Left cardiac atrium (tissue), 4 donors: Measurements from ENCODE around the gene PNLDC1. TPM values are rescaled to one million over a fixed set of nuclear protein-coding genes. Genes with fewer than 3 reads are reported as not detected.

ENCODE experiments used
- ATAC-seq, 2 donors: fragments of 200-7000 bp; cut with Tn5 transposase; one replicate each; pipeline ENCODE4 v1.9.1; 2020; ENCODE audit warnings: mild to moderate bottlenecking in 2 of 2, moderate library complexity in 2 of 2
- DNase-seq: peaks from one replicate; pipeline ENCODE4 v3.0.0-alpha.2; 2020
- intact Hi-C, 2 donors: fragments of 100-400 bp; cut with DNase I; formaldehyde crosslinking; loops; one replicate each; pipeline versions ENCODE4 v1.14.1 to v1.15.1; 2022 to 2023
- long read RNA-seq: library from polyadenylated mRNA; unstranded; transcript quantifications from one replicate; pipeline ENCODE4 v2.0.0, GENCODE V29; 2021
- total RNA-seq, 2 donors: library from RNA; stranded (reverse); fragmentation: NEBNext Ultra II Directional; extraction: Animal tissue kit (Norgen Biotek cat#: 25700); gene quantifications; one replicate each; pipeline ENCODE4 v1.2.1, GENCODE V29; 2021
- donor health status: DM: no; HTN: yes; CAD: no.
- donor health status: DM: no; HTN: yes; CAD: no; lungs with severe emphysema.
- donor health status: DM: yes; HTN: yes; CAD: no.
- donor health status: Dilated cardiomyopathy.

Gene PNLDC1, protein sequence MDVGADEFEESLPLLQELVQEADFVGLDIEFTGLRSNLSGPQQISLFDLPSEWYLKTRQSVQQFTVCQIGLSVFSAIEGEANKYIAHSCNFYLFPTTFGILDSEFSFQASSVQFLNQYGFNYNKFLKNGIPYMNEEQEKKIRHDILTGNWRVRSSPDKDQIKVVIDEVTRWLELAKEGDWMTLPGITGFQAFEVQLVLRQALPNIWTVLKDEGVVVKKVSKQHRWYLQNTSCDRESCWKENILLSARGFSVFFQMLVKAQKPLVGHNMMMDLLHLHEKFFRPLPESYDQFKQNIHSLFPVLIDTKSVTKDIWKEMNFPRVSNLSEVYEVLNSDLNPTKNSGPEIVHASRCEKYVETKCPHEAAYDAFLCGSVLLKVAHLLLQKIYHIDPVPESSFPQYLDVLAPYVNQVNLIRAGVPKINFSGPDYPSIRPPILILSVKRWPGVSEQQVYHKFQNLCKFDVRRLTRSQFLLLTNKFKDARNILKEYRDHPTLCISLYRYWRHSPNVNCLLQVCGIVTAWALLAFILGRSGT
- total RNA-seq, result under 1 TPM in 1 of 2 donors, not detected in 1; 0.47 TPM
- long read RNA-seq, result 0 reads

DNA sequence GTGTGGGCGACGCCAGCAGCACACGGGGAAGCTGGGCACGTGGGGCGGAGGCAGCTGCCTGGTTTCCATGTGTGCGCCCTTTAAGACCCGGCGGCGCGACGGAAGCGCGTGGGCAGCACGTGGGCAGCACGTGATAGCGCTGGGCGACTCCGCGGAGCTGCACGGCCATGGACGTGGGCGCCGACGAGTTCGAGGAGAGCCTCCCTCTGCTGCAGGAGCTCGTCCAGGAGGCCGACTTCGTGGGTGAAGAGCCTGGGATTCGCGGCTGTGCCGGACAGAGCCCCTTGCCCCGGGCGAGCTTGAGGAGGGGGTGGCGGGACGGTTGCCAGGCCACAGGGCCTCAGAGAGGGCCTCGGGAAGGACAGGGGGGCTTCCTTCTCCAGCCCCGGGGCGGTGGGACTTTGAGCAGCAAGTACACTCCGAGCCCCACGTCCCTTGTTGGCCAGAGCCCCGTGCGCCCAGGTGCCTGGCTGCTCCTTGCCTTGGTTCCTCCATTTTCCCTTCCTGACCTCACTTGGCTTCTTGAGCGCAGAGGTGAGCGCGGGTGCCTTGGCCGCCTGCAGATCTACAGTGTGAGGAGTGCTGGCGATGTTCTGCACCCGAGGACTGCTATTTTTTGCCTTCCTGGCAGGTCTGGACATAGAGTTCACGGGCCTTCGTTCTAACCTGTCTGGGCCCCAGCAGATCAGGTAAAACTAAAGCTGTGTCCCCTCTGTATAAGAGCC is at the start of gene PNLDC1:
PNLDC1 (plus strand) TSS at position 136 of the 725 bp plus-strand sequence; CDS start at position 168, 32 bp downstream.
- no peak for DNase-seq
- intact Hi-C loops, result no loop called here

DNA sequence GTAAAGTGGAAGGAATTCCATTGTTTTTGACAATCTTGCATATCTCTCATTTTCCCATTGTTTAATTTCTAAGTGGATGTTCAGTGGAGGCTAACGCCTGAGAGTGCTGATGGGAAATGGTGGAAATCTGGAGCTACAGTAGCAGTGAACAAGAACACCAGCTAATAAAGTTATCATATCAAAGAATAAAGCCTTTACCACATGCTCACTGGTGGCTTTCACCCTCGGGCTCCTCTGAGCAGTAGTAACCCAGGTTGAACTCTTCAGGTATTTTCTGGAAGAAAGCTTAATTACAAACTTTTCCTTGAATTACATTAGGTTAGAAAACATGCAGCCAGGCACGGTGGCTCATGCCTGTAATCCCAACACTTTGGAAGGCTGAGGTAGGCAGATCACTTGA is 48.6 kb upstream of the PNLDC1 start:
- DNase-seq (no peak), ATAC-seq (no peak)
- intact Hi-C loops, result no loop called here

More for the DNA sequence above, at the start of gene PNLDC1:
- no peak for ATAC-seq

DNA sequence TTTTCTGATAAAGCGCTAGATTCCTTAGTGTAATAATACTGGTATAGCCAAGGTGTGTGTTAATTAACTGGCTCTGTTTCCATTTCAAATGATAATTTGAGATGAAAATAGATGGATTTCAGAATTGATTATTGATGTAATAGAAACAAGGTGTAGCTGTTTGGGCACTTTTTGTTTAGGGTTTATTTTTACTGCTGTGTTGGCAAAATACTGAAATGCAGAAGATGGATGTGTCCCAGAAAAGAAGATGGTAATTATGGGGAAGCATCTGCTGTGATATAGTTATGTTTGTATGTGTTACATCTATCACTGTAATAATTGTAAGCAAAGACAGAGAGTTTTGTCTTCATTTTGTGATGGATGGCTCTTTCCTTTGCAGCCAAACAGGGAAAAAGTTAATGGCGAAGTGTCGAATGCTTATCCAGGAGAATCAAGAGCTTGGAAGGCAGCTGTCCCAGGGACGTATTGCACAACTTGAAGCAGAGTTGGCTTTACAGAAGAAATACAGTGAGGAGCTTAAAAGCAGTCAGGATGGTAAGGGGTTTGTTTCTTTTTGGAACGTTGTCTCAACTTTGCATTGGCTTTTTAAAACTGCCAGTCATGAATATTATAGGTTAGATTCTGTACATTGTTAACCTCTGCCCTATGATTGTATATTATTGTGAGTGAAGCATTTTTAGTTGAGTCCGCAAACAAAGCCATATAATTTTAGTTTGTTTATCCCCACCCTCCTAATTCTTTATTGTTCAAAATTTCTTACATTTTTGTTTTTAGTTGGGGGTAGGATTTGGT is 46.8 kb upstream of the PNLDC1 start:
- no peak for ATAC-seq

DNA sequence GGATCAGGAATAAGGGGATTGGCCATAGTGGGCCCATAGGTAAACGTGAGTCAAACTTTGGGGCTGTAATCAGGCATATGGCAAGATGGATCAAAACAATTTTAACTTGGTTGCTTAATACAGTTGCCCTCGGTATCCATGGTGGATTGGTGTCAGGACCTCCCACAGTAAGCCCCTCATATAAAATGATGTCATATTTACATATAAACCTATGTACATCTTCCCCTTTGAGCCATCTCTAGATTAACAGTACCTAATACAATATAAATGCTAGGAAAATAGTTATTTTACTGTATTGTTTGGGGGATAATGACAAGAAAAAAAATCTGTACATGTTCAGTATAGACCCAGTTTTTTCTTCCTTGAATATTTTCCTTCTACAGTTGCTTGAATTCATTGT is 45.7 kb upstream of the PNLDC1 start:
- intact Hi-C loops, result no loop called here
- ATAC-seq (no peak), DNase-seq (no peak)

More for the DNA sequence above, 46.8 kb upstream of the PNLDC1 start:
- no peak for DNase-seq
- intact Hi-C loops, result no loop called here

DNA sequence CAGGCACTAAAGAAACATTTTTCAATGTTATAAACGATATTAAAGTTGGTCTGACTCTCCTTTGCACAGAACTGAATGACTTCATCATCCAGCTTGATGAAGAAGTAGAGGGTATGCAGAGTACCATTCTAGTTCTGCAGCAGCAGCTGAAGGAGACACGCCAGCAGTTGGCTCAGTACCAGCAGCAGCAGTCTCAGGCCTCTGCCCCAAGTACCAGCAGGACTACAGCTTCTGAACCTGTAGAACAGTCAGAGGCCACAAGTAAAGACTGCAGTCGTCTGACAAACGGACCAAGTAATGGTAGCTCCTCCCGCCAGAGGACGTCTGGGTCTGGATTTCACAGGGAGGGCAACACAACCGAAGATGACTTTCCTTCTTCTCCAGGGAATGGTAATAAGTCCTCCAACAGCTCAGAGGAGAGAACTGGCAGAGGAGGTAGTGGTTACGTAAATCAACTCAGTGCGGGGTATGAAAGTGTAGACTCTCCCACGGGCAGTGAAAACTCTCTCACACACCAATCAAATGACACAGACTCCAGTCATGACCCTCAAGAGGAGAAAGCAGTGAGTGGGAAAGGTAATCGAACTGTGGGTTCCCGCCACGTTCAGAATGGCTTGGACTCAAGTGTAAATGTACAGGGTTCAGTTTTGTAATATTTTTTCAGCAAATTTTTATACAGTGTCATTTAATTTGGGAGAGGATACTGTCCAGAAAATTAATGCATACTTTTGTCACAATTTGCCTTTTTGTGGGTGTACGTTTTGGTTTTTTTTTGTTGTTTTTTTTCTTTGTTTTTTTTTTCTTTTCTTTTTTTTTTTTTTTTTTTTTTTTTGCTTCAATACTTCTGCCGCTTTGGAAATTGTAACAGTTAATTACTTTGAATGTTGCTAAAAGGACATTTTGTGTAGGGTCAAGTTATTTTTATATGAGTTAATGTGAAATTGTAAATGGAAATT is 44.8 kb upstream of the PNLDC1 start:
- DNase-seq (no peak), ATAC-seq (peak; percentile 32 to 42)
- intact Hi-C loops, result no loop called here

DNA sequence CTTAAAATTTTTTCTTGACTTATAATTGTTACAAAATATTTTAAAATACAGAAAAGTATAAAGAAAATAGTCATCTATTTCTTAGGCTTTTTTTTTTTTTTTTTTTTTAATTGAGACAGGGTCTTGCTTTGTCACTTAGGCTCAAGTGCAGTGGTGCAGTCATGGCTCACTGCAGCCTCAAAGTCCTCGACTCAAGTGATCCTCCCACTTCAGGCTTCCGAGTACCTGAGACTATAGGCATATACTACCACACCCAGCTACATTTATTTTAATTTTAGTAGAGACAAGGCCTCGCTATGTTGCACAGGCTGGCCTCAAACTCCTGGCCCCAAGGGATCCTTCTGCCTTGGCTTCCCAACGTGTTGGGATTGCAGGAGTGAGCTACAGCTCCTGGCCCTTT is 43.6 kb upstream of the PNLDC1 start:
- intact Hi-C loops, result no loop called here
- ATAC-seq, result no peak
- no peak for DNase-seq

DNA sequence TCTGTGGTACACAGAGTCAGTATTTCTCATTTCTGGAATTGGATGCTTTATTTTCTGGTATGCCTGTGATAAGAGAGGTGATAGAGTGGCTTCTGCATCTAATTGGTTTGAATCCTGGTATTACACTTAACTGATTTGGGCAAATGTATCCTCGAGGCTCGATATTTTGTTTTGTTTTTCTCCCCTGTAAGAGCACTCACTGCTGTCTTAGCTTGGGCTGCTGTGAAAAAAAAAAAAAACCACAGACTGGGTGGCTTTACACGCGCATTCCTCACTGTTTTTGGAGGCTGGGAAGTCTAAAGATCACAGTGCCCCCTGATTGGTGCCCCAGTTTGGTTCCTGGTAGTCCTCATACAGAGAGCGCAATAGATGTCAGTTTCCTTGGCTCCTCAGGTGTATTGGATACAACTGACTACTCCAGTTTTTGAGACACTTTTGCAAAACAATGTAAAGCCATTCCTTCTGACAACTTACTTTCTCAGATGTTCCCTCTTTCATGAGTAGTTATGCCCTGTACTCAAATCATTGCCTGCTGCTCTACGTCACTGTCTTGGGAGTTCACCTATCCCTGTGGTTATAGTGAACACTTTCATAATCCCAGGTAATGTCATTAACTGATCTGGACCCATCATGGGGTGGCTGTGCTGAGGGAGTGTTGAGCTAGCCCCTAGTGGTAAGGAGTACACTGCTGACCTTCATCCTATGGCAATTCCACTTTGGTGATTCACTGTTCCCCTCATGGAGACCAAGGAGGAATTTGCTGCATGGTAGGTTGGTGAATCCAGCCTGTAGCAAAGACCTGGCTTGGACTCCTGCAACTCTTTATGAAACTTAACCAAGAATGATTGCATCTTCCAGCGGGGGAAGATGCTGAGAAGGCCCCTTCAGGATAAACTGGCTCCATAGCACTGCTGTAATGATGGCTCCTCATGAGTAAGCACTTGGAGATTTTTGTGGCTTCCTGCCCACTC is 41.8 kb upstream of the PNLDC1 start:
- intact Hi-C loops, result no loop called here
- ATAC-seq (no peak), DNase-seq (no peak)

DNA sequence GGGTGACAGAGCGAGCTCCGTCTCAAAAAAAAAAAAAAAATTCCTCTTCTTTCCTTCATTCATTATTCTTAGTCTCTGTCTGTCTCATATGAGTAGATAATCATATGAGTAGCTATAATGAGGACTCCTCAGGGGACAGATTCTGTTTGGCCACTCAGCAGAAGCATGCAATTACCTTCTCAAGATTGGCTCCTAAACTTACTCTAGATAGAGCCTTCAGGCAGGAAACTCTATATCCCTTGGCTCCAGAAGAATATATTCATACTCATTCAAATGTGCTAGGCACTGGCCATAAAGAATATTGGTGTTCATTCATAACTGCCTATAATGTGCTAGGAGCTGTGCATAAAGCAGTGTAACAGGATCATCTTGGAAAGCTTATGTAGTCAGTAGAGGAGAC is 40.4 kb upstream of the PNLDC1 start:
- DNase-seq, result no peak
- intact Hi-C loops, result no loop called here
- no peak for ATAC-seq

DNA sequence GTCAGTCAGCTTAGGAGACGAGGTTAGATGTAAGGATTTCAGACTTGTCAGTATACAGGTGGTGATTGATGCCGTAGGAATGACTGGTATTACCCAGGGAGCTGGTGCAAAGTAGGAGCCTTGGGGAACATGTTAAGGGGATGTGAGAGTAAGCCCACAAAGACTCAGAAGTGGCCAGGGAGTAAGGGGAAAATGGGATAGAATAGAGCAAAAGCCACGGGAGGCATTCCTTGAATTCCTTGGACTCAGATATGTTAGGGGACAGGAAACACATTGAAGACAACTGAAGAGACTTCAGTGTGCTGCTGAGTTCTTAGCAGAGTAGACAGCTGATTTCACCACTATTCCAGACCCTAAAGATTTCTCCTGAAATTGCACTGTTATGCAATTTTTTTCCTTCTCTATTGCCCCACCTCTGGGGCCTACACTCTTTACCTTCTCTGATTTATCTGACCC is 39.4 kb upstream of the PNLDC1 start:
- no peak for ATAC-seq
- intact Hi-C loops, result no loop called here
- DNase-seq, result no peak

DNA sequence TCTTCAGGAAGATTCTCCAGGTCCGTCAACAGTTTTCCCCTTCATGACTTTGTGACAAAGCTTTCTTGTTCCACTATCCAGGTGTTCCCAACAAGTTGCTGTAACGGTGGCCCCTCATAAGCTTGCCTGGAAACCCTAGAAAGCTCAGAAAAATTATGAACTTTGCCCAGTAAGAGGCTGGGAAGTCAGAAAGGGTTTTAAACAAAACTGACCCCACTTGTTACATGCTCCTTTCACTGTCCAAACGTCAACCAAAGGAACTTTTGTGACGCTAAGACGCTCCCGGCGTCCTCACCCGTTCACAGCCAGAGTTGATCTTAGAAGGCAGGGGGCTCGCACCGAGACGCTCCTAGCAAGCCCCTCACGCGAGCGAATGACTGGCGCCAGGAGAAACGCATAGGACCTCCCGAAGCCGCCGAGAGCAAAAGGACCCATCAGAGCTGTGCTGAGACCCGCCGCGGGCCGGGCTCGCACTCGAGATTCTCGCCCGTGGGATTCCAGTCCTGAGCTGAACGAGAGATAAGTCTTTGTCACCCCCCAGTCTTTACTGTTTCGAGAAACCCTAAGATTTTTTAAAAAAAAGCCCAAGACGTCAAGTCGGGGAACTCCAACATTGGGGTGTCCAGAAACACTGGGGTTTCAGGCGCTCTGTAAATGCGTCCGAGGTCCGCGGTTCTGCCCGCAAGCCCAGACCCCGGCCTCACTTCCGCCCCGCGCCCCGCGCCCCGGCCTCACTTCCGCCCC is 38.8 kb upstream of the PNLDC1 start:
- DNase-seq, result peak; percentile 37
- no peak for ATAC-seq
- intact Hi-C loops, result no loop called here

DNA sequence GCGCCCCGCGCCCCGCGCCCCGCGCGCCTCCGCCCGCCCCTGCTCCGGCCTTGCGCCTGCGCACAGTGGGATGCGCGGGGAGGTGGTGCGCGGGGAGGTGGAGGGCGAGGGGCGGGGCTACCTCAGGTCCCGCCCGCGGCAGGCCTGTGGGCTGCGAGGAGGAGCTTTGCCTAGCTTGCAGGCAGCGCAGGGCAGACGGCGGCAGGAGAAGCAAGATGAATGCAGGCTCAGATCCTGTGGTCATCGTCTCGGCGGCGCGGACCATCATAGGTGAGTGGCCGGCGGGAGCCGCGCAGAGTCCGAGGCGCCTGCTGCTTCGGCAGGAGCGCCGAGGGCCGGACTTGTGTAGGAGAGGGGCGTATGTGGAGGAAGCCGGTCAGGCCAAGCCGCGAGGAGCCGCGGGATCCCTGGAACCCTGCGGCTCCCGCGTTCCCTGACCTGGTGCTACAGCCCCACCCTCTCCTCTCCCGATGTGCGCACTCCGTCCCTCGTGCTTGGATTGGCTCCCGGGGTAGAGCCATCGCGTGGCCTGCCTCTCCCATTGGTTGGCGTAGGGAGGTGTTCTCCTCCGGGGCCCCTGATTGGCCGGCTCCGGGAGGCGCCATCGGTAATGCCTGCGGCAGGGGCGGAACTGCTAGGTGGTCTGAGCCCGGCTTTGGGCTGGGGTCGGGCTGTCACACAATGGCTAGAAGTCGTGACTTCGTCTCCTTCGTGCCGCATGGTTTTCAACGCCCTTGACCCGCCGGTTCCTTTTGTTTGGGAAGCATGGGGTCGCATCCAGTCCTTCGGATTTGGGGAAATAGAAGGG is 38.0 kb upstream of the PNLDC1 start, which contains the start of gene ACAT2:
ACAT2 (plus strand) TSS at position 173 of the 808 bp plus-strand sequence; CDS start at position 216, 43 bp downstream.
- peak; percentile 97 for DNase-seq
- ATAC-seq, result peak; percentile 98 to 99
- intact Hi-C loops, result no loop called here

DNA sequence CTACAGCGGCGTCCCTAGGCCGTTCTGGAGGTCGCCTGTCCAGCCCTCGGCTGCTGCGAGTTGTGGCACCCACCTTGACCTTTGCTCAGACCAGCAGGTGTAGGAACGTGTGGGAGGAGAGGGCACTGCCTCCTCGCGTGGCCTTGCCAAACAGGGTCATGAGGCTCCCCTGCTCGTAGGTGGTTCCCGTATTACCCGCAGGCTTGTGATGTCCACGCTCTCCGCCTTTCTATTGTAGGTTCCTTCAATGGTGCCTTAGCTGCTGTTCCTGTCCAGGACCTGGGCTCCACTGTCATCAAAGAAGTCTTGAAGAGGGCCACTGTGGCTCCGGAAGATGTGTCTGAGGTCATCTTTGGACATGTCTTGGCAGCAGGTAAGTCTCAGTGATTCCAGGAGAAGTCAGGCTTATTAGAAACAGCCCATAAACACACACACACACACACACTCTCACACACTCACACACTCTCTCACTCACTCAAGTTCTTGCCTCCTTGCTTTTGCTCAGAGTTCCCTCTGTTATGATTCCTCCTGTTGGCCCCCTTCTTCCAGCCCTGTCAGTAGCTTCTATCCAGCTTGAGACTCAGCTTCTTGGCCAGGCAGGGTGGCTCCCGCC is 37.3 kb upstream of the PNLDC1 start:
- intact Hi-C loops, result no loop called here
- ATAC-seq (peak in 1 of 2 donors; percentile 0), DNase-seq (peak; percentile 32)

DNA sequence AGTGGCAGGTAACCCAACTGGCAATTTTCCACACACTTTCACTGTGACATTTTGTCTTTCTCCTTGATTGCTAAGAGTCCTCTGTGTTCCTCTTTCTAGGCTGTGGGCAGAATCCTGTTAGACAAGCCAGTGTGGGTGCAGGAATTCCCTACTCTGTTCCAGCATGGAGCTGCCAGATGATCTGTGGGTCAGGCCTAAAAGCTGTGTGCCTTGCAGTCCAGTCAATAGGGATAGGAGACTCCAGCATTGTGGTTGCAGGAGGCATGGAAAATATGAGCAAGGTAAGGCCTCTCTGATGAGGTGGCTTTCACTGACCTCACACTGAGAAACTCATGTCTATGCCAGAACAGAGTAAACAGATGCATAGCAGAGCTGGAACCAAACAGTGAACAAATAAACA is 33.2 kb upstream of the PNLDC1 start:
- ATAC-seq, result no peak

DNA sequence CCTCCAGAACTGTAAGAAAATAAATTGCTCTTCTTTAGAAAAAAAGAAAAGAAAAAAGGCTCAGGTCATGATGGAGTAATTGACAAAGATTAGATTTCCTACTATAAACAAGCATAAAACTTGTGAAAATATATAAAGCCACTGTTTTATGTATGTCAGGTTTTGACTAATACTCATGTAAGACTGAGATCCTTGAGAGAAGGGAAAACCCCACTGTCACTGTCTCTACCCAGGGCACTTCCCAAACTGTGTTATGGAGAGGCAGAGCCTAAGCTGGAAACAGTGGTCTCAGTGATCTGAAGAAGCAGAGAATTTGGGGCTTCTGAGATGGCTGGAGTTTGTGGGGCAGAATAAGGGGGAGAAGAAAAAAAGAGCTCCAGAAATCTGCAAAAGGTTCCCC is 30.6 kb upstream of the PNLDC1 start:
- intact Hi-C loops, result no loop called here
- ATAC-seq, result no peak
- DNase-seq, result no peak

More for the DNA sequence above, 33.2 kb upstream of the PNLDC1 start:
- DNase-seq, result no peak
- intact Hi-C loops, result no loop called here

DNA sequence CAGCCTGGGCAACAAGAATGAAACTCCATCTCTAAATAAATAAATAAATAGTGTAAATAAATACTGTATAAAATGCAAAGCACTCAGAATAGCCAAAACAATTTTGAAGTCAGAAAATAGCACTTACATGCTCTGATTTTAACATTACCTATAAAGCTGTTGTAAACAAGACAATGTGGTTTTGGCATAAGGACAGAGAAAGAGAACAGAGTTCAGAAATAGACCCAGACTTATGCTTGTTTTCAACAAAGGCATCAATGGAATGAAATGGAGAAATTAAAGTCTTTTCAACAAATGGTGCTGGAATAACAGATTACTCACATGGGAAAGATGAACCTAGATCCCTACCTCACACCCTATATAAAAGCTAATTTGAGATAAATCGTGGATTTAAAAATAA is 27.9 kb upstream of the PNLDC1 start:
- ATAC-seq (no peak), DNase-seq (no peak)
- intact Hi-C loops, result no loop called here
